K562 (cell line): Measurements from ENCODE around the gene DNAAF2. TPM values are rescaled to one million over a fixed set of nuclear protein-coding genes. Genes with fewer than 3 reads are reported as not detected.

ENCODE experiments used
- BRF2 ChIP-seq: IDR thresholded peaks from 3 replicates; pipeline ENCODE4 v1.6.1; 2011; ENCODE audit warnings: borderline replicate concordance, mild to moderate bottlenecking; ENCODE audit not compliant: insufficient read length, insufficient read depth
- CREBBP ChIP-seq: IDR thresholded peaks from one replicate; pipeline ENCODE4 v1.6.1; 2012; ENCODE audit warnings: low read depth, mild to moderate bottlenecking, control low read depth, inconsistent platforms, low read length
- EP300 ChIP-seq: IDR thresholded peaks from 2 replicates; pipeline ENCODE4 v1.6.1; 2012; ENCODE audit warnings: low read length, improper control_type of control experiment
- ETS2 ChIP-seq: IDR thresholded peaks from 2 replicates; pipeline ENCODE4 v1.6.1; 2016; ENCODE audit warnings: borderline replicate concordance, missing genetic modification characterization, mild to moderate bottlenecking, moderate library complexity, missing compliant biosample characterization; ENCODE audit not compliant: poor library complexity, severe bottlenecking
- GATAD2B ChIP-seq: fragments of 450-650 bp; IDR thresholded peaks from 2 replicates; pipeline ENCODE4 v1.6.1; 2017; ENCODE audit warnings: mild to moderate bottlenecking, borderline replicate concordance
- ILK ChIP-seq: fragments of 450-650 bp; IDR thresholded peaks from 2 replicates; pipeline ENCODE4 v1.6.1; 2016; ENCODE audit warnings: missing genetic modification characterization, low read depth, mild to moderate bottlenecking, missing compliant biosample characterization, moderate library complexity, borderline replicate concordance
- LARP7 ChIP-seq: fragments of 450-650 bp; IDR thresholded peaks from 2 replicates; pipeline ENCODE4 v1.6.1; 2016
- NCOA6 ChIP-seq: fragments of 450-650 bp; IDR thresholded peaks from 2 replicates; pipeline ENCODE4 v1.6.1; 2017; ENCODE audit warnings: mild to moderate bottlenecking
- RNF219 ChIP-seq: fragments of 250-450 bp; sonication (Bioruptor Pico); IDR thresholded peaks from 2 replicates; pipeline ENCODE4 v1.5.0; 2022; ENCODE audit warnings: mild to moderate bottlenecking
- TBP ChIP-seq: optimal IDR thresholded peaks from 2 replicates; pipeline ENCODE3; 2011; ENCODE audit warnings: low read depth, low read length, improper control_type of control experiment
- TSC22D4 ChIP-seq: fragments of 450-650 bp; IDR thresholded peaks from 2 replicates; pipeline ENCODE4 v1.6.1; 2016; ENCODE audit warnings: missing genetic modification characterization, missing biosample characterization, control low read depth
- ZBED1 ChIP-seq: IDR thresholded peaks from 2 replicates; pipeline ENCODE4 v1.6.1; 2014
- ZBTB43 ChIP-seq: sonication (generic); formaldehyde crosslinking; IDR thresholded peaks from 2 replicates; pipeline ENCODE4 v1.8.0; 2023; ENCODE audit warnings: mild to moderate bottlenecking, missing genetic modification reagents
- ZEB2 ChIP-seq: fragments of 450-650 bp; IDR thresholded peaks from 2 replicates; pipeline ENCODE4 v1.6.1; 2016
- ZFP30 ChIP-seq: fragments of 250-450 bp; sonication (Bioruptor Pico); IDR thresholded peaks from 2 replicates; pipeline ENCODE4 v1.8.0; 2022; ENCODE audit warnings: moderate library complexity, mild to moderate bottlenecking, inconsistent platforms, borderline replicate concordance
- ZNF165 ChIP-seq: fragments of 250-450 bp; sonication (Bioruptor Pico); IDR thresholded peaks from 2 replicates; pipeline ENCODE4 v1.4.0; 2020; ENCODE audit warnings: borderline replicate concordance
- ZNF232 ChIP-seq: sonication (generic); formaldehyde crosslinking; IDR thresholded peaks from 2 replicates; pipeline ENCODE4 v1.8.0; 2022; ENCODE audit warnings: mild to moderate bottlenecking, missing genetic modification reagents
- ZNF324 ChIP-seq: fragments of 250-450 bp; sonication (Bioruptor Pico); IDR thresholded peaks from 2 replicates; pipeline ENCODE4 v1.4.0; 2020; ENCODE audit warnings: mild to moderate bottlenecking
- ZNF507 ChIP-seq: conservative IDR thresholded peaks from 2 replicates; pipeline ENCODE4 v1.6.1; 2017; ENCODE audit warnings: missing genetic modification characterization, missing compliant biosample characterization
- ZNF518B ChIP-seq: fragments of 250-450 bp; sonication (Bioruptor Pico); IDR thresholded peaks from 2 replicates; pipeline ENCODE4 v1.5.0; 2021; ENCODE audit warnings: mild to moderate bottlenecking, moderate library complexity
- ZNF76 ChIP-seq: fragments of 250-450 bp; sonication (Bioruptor Pico); IDR thresholded peaks from 2 replicates; pipeline ENCODE4 v1.4.0; 2020; ENCODE audit warnings: mild to moderate bottlenecking, moderate library complexity, borderline replicate concordance
- polyA plus RNA-seq, 8 experiments: library from polyadenylated mRNA; depleted of rRNA in 4 of 8; stranded (reverse) in 5 of 8; unstranded in 3 of 8; fragments of >200 nt; fragmentation: Nextera tagmentation in 2 of 8; fragmentation: Illumina TruSeq in 1 of 8; extraction: Ambion mirVana in 2 of 8; extraction: Trizol in 1 of 8; gene quantifications; 2 replicates each; pipeline versions ENCODE4 v1.2.1 to v1.2.3, GENCODE V29; 2011 to 2014; ENCODE audit warnings: inconsistent platforms in 1 of 8, missing spikeins in 1 of 8
- total RNA-seq, 7 experiments: library from RNA; depleted of rRNA in 6 of 7; stranded (reverse); fragments of >200 nt in 6 of 7; fragmentation: Illumina TruSeq in 2 of 7; extraction: Trizol in 2 of 7; gene quantifications; 2 replicates each; pipeline versions ENCODE4 v1.2.1 to v1.2.3, GENCODE V29; 2011 to 2021; ENCODE audit warnings: low replicate concordance in 1 of 7

The DNAAF2 gene
- total and polyA plus RNA-seq, 9 of the 15 experiments (the other 6 are each of a cell fraction or from before 2014, with no cell fraction given): 2.4 to 14.6 (median 11.1) TPM

- no peak for TF ChIP-seq ZNF518B
- TF ChIP-seq EP300: no peak
- TF ChIP-seq BRF2: no peak
- no peak for TF ChIP-seq ZNF507 (tag)
- peak; percentile 73; the same call in 1 of the 2 replicates for TF ChIP-seq GATAD2B
- TF ChIP-seq LARP7: no peak
- TF ChIP-seq ZEB2: no peak; the same call in 1 of the 2 replicates
- peak; percentile 20; the same call in 1 of the 2 replicates for TF ChIP-seq ZNF76
- TF ChIP-seq RNF219 (CRISPR knock-in tag): no peak
- no peak for TF ChIP-seq ZFP30
- no peak for TF ChIP-seq CREBBP
- TF ChIP-seq TSC22D4: no peak
- no peak for TF ChIP-seq ILK (tag)
- TF ChIP-seq NCOA6: no peak
- no peak for TF ChIP-seq ZNF232 (CRISPR knock-in tag)
- TF ChIP-seq ZBED1: no peak
- TF ChIP-seq ZBTB43: 0 out of 2 replicates have a peak, but pooled peaks have one; percentile 41
- no peak for TF ChIP-seq ZNF324
- no peak for TF ChIP-seq ETS2
- TF ChIP-seq ZNF165 (CRISPR knock-in tag): no peak
- peak; percentile 33 for TF ChIP-seq TBP
Measured at GRCh38 chr14:49633640-49634546, 1.2 kb downstream of the DNAAF2 start (continued).
